Stimulated activated CD8-positive, alpha-beta memory T cell treated with anti-CD3 and anti-CD28 coated beads, Interleukin-15, amount 100 ng/mL, for 1 hour (primary cell): ENCODE results near the gene MAT2A.
A peak's percentile ranks its signal among the peaks of the same experiment; 100 is the strongest.
"Not testable (repeated sequence)": the region's sequence is repeated elsewhere in the genome, so short reads cannot be mapped to it uniquely, and the experiment has no call there.

Experiments used
- DNase-seq: peaks from one replicate; pipeline ENCODE4 v3.0.0-alpha.2; 2020; ENCODE audit warnings: low read depth

MAT2A gene

DNA sequence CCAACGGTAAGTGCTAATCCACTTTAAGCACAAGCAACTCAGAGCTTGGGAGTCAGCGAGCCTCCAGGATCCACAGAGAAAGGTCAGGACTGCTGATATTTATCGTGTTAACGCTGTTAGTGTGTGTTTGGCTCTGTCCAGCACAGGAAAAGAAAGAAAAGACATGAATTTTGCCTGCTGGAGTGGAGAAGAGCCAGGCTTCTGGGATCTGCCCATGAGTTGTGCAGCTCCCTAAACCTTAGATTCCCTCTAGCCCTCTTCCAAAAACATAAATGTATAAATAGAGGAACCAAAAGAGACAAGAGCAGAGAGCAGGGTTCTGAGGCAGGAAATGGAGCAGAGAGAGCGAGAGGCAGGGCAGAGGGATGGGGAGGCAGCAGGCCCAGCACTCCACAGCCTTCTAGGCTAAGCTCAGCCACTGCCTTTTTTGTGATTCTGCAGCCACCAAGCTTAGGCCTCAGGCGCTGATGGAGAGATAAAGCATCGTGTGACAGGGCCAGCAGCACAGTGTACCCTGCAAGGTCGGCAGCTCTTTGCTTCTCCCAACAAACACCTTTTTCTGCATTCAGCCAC, 14.5 kb upstream of the MAT2A start:
- DNase-seq = no peak

DNA sequence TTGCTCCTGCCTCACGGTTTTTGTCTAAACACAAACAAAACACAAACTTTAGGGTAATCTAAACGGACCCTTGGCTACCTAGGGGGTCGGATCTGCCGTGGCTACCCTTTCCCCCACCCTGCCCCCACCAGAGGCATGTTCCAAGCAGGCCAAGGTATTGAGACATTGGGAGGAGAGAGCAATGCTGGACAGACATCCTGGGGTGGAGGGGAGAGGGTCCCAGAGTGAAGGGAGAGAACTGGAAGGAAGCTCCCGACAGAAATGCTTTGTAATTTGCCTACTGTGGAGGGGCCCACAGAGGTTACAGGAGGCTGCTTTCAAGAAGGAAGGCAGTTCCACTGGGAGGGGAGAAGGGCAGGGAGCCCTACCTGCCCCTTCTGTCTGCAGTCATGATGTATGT, 13.9 kb upstream of the MAT2A start:
- no peak for DNase-seq

DNA sequence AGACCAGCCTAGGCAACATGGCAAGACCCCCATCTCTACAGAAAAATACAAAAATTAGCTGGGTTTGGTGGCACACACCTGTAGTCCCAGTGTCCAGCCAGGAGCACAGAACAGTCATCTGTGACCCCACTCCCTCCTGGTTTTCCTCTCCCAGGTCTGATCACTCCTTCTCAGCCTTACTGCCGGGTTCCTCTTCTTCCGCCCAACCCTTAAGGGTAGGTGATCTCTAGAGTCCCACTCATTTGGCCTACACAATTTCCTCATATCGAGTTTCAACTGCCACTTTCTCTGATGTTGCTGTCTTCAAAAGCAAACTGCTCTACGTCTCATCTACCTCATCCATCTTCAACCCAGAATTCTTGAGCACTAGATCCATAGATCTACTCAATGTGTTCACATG, 13.4 kb upstream of the MAT2A start:
- DNase-seq = no peak

DNA sequence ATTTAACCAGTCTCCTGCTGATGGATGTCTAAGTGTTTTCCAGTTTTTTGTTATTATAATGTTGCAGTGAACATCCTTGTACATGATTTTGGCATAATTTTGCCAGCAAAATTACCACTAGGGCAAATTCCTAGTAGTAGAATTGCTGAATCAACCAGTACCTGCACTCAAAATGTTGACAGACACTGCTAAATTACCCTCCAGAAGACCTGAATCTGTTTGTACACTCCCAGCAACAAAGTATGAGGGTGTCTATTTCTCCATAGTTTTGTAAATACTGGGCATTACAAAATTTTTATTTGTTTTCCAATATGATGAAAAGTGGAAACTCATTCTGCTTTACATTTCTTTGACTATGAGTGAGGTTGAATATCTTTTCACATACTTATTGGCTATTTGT, 11.2 kb upstream of the MAT2A start:
- DNase-seq = no peak

DNA sequence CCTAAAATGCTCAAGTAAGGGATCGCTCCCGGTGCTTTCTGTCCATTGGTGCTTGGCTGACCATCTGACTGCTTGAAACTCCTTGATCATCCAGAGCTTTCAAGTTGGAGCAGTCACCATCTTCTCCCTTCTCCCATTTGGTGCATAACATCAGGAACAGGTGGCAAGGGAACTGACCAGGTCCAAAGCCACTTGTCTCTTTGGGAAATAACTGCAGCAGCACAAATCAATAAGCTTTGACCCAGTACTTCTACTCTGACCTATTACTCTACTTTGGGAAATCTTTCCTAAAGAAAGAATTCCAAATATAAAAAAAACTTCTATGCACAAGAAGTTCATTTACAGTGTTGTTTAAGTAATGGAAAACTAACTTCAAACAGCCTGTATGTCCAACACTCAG, 10.6 kb upstream of the MAT2A start:
- DNase-seq = no peak

DNA sequence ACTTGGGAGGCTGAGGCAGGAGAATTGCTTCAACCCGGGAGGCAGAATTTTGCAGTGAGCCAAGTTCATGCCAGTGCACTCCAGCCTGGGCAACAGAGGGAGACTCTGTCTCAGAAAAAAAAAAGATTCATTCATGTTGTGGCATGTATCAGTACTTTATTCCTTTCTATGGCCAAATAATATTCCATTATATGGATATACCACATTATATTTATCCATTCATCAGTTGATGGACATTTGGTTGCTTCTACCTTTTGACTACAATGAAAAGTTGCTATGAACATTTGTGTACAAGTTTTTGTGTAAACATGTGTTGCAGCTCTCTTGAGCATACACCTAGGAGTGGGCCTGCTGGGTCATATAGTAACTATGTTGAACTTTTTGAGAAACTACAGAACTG, 9.2 kb upstream of the MAT2A start:
- no peak for DNase-seq

DNA sequence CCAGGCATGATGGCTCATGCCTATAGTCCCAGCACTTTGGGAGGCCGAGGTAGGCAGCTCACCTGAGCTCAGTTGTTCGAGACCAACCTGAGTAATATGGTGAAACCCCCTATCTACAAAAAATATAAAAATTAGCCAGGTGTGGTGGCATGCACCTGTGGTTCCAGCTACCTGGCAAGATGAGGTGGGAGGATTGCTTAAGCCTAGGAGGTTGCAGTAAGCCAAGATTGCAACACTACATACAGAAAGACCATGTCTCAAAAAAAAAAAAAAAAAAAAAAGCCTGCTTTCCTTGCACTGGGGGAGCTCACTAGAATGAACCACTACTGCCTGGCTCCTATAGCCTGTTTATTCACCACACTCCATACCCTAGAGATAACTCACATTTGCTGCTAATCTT, 7.4 kb upstream of the MAT2A start:
- DNase-seq = no peak

DNA sequence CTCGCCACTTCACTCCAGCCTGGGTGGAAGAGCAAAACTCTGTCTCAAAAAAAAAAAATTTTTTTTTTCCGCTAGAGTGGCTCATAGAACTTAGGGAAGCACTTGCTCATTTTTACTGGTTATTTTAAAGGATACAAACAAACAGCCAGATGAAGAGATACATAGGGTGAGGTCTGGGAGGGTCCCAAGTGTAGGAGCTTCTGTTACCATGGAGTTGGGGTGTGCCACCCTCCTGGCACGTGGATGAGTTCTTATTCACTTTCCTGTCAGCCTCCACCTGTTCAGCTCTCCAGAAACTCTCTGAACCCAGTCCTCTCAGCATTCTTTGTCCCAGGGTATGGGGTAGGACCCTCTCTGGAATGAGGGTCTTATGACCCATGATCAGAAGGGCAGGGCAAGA, 4.9 kb upstream of the MAT2A start:
- no peak for DNase-seq

DNA sequence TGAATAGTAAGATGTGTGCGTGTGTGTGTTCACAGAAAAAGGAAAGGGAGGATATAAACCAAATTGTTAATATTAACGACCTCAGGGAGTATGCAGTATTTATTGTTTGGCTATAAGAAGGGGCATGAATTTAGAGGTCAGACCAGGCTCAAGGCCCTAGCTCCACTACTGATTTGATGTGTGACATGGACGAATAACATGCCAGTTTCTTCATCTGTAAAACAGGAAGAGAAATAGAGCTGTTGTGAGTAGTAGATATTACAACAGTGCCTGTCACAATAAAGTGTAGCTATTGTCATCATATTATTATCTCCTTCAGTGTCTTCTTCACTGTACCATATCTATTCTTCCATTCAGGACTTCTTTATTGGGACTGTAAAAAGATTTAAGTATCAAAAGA, 4.1 kb upstream of the MAT2A start:
- no peak for DNase-seq

DNA sequence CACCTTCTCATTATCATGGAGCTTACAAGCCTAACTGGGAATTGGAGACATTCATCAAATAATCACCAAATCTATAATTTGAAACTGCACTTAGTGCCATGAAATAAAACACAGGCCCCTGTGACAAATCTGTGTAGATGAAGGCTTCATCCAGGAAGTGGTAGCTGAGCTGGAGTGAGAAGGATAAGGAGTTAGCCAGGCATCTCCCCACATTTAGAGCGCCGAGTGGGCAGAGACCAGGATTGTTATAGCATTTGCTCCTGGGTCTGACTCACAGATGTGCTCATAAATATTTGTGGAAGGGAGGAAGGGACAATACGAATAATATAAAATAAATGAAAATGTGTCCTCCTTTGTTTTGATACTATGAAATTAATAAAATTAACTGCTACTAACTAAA, 2.5 kb upstream of the MAT2A start:
- no peak for DNase-seq

DNA sequence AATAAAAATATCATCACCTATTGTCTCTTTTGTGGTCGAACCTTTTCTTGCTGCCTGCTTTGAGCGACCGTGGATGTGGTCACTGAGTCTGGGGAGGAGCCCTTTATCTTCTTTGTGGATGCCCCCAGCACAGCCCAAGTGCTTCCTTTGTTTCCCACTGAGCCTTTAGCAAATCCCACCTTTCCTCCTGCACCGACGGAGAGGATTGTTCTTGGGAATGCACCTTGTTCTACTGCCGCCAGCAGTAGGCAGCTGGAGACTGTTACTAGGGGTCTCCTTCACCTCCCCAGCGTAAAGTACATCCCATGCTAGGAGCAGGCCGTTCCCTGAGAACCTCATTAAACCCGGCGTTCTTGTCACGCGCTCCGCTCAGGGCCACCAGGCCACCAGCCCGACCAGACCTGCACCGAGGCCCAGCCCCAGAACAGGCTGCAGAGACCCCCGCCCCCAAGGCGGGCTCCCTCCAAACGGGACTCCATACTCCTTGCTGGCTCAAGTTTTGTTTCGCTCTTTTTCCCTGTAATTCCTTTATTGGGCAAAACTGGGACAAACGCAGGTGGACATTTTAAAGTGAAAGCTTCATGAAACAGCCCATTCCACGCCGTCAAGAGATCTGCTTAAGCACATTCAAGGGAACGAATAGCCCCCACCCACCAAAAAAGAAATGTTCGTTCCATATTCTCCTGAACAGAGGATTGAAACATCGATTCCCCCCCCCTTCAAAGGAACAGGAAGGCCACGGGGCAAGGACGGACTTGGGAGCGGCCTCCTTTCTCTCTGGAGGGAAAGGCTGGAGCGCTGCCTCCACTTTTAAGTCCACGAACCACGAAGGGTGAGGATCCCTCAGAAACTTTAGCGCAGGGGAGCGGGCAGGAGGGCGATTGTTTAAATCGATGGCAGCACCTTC, 1.1 kb upstream of the MAT2A start:
- DNase-seq = no peak

DNA sequence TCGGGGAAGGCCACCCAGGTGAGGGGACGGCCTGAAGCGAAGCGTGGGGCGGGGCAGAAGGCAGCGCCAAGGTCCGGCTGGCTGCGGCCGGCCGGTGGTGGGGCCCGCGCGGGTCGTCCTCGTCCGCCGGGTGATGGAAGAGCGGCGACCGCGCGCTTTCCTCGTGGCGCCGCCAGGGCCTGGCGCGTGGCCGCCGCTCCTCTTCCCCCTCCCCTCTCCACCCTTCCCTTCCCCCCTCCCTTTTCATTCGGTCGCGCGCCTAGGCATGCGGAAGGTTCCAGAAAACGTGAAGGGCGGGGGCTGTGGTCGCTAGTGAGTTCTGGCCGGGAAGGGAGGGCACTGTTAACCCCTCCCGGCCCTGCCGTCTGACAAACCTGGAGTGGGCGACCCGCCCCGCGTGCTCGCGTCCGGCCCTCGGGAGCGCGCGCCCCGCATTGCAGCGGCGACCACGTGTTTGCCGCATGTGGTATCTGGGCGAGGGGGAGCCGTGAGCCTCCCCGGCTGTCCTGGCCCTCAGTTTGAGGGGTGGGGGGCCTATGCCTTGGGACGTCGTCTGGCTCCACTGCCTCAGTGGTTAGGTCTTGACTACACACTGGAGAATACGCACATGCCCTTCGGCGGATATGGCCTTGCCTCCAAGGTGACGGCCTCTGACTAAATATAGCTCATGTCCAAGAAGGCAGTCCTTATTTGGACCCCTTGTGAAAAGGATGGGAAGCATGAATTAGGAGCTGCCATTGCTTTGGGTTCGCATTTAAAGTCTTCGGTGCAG, 579 bp downstream of the MAT2A start:
- peak; percentile 42 for DNase-seq

DNA sequence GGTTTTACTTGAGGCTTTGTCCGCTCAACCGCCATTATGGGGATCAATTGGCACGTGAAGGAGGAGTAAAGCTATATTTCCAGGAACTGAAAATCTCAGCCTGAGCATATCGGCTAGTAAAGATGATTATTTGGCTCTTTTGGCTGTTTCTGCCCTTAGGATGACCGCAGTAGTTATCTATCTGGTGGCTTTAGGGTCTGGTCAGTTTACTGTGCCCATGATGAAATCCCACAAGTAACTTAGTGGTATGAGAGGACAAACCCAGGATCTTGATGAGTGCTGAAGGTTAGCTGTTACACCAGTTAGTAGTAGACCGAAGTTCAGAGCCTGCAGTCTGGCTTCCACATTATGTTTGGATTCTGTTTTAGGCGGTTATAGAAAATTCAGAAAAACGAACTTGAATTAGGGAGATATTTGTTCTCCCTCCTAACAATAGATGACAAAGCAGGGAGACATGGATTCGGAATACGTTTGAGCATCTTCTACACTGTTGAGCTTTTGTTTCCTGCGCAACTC, 1.2 kb downstream of the MAT2A start:
- no peak for DNase-seq

DNA sequence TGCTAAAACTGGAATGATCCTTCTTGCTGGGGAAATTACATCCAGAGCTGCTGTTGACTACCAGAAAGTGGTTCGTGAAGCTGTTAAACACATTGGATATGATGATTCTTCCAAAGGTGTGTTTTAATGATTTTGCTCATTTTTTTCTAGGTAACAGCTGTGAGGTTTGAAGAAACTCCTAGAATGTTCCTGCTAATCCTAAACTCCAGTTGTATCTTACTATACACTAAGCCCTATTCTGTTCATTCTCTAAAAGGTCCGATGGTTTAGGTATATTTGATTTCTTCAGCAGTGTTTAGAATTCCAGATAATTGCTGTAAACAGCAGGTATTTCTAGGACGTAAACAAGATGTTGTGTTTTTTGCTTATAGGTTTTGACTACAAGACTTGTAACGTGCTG, 2.3 kb downstream of the MAT2A start:
- DNase-seq = no peak

DNA sequence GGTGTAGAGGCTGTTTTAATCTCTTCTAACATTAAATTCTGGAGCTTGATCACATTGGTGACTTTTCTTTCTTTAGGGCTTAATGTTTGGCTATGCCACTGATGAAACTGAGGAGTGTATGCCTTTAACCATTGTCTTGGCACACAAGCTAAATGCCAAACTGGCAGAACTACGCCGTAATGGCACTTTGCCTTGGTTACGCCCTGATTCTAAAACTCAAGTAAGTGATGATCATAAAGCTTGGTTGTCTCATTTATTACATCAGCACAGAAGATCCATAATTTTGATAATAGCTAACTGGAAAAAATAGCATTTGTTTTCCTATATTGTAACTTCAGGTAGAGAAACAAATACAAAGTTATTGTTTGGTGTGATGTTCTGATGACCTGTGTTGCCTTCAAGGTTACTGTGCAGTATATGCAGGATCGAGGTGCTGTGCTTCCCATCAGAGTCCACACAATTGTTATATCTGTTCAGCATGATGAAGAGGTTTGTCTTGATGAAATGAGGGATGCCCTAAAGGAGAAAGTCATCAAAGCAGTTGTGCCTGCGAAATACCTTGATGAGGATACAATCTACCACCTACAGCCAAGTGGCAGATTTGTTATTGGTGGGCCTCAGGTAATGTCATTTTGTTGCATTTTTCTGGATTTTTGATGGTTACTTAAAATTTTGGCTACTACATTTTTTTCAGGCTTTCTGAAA, 2.9 kb downstream of the MAT2A start:
- no peak for DNase-seq

DNA sequence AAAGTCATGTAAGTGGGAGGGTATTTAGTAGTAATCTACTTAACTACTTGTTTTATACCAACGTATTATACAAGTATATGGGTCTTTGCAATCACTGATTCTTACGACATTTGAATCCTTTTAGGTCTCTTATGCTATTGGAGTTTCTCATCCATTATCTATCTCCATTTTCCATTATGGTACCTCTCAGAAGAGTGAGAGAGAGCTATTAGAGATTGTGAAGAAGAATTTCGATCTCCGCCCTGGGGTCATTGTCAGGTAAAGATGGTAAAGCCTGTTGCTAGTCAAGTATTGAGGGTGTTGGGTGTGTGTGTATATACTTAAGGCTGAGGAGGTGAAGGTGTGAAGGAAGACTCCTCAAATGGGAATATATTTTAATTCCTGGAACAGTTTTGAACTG, 3.8 kb downstream of the MAT2A start:
- DNase-seq = no peak

DNA sequence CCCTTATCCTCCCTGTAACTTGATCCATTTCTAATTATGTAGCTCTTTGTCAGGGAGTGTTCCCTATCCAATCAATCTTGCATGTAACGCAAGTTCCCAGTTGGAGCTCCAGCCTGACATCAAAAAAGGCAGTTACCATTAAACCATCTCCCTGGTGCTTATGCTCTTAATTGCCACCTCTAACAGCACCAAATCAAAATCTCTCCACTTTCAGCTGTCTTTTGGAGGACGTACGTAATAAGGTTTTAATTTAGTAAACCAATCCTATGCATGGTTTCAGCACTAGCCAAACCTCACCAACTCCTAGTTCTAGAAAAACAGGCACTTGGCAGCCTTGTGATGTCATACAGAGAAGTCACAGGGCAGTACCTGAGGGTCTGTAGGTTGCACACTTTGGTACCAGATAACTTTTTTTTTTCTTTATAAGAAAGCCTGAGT, 5.3 kb downstream of the MAT2A start:
- DNase-seq = not testable (repeated sequence)

DNA sequence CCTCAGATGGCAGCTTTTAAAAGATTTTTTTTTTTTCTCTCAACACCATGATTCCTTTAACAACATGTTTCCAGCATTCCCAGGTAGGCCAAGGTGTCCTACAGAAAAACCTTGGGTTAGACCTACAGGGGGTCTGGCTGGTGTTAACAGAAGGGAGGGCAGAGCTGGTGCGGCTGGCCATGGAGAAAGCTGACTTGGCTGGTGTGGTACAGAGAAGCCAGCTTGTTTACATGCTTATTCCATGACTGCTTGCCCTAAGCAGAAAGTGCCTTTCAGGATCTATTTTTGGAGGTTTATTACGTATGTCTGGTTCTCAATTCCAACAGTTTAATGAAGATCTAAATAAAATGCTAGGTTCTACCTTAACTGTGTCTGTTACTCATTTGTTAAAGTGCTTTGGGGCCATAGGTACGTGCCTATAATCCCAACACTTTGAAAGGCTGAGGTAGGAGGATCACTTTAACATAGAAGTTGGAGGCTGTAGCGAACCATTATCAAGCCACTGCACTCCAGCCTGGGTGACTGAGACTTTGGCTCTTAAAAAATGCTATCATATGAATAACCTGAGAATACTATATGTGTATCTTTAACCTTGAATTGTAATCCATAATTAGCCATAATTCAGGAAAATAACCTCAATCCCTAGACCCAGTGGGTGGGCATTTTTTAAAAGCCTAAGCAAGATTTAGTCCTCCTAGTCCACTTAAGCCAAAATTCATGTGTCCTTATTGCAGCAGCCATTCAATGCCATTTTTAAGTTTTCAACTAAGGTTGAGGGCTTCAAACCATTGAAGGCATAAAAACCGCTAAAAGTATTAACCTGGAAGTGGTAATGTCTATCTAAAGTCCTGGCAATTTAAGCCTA, 6.2 kb downstream of the MAT2A start:
- DNase-seq = not testable (repeated sequence)

DNA sequence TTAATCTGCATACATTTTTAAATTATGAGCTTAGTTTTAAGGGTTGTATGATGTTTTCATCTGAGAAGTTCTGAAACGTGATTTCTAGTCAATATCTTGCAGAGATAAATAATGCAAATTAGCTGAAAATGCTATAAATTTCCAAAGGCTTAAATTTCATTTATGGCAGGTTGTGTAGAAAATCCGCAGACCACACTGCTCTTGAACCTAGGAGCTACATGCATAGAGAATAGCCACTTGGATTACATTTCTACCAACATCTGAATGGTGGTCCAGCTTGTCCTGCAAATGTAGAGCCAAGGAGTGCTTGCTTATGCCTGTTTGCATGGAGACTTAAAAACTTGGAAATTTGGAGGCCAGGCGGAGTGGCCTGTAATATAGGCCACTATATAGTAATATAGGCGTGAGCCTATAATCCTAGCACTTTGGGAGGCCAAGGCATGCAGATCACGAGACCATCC, 6.8 kb downstream of the MAT2A start:
- no peak for DNase-seq

DNA sequence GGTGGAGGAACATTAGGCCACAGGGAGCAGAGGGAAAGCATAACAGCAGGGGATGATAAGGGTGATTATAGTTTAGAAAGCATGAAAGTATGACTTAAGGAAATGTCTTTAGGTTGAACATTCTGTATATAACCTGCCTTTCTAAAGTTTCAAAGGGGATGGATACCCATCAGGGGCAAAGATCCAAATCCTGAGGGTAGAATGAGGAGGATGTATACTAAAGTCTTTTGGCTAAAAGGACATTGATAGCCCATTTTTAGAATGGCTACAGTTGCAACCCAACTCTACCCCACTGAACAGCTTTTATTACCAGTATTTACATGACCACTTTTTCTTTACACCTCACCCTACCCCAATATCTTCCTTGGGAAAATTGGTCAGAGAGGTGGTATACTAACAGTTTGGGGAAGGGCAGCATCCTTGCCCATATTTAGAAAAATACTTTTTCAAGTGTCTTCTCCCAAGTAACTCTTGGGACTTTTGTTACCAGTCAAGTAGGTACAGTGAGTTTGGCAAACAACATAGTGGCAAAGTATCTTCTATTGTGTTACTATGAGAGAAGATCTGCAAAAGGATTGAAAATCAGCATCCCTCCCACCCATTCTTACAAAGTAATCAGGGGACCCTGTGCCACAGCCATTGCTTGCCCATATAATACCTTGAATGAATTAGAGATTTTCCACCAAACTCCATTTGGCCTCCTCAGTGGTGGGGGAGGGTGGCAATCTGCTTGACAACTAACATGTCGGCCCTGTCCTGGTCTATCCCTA, 8.3 kb downstream of the MAT2A start:
- no peak for DNase-seq
